ENCODE results near the gene CENPT. TPM values are rescaled to one million over a fixed set of nuclear protein-coding genes. Genes with fewer than 3 reads are reported as not detected.
"Not testable (repeated sequence)": the region's sequence is repeated elsewhere in the genome, so short reads cannot be mapped to it uniquely, and the experiment has no call there.

The CENPT gene
- polyA plus RNA-seq, 10 donors, result 20.8 to 47.6 (median 34.1) TPM

- DNase-seq, result no peak
These were observed 29.6 kb upstream of the CENPT start for GRCh38 chr16:67877064-67877463.

GRCh38 chr16:67874372-67874771 is 26.9 kb upstream of the CENPT start:
- no peak for DNase-seq

- no peak for DNase-seq
These were observed 26.2 kb upstream of the CENPT start for GRCh38 chr16:67873435-67874370.

GRCh38 chr16:67872631-67873434 is 25.3 kb upstream of the CENPT start, which contains the start of gene EDC4:
EDC4 (plus strand) TSS chr16:67873052; CDS start chr16:67873262, 210 bp downstream.
- peak; percentile 66 to 91 (median 82) for DNase-seq

- DNase-seq, result no peak
These were observed 24.7 kb upstream of the CENPT start for GRCh38 chr16:67872131-67872630.

- DNase-seq, result no peak
These were observed 23.8 kb upstream of the CENPT start for GRCh38 chr16:67871256-67871655.

- DNase-seq, result no peak
These were observed 22.2 kb upstream of the CENPT start for GRCh38 chr16:67869653-67870052.

GRCh38 chr16:67868290-67868689 is 20.8 kb upstream of the CENPT start:
- no peak for DNase-seq

- no peak for DNase-seq
These were observed 17.8 kb upstream of the CENPT start for GRCh38 chr16:67865318-67865717.

GRCh38 chr16:67864594-67864993 is 17.1 kb upstream of the CENPT start:
- DNase-seq, result no peak

- not testable (repeated sequence) for DNase-seq
These were observed 16.6 kb upstream of the CENPT start for GRCh38 chr16:67864044-67864443.

- peak; percentile 67 to 81 (median 78) for DNase-seq
These were observed 15.4 kb upstream of the CENPT start for GRCh38 chr16:67862623-67863583.

GRCh38 chr16:67861877-67862276 is 14.4 kb upstream of the CENPT start:
- no peak for DNase-seq

- DNase-seq, result no peak
These were observed 13.3 kb upstream of the CENPT start for GRCh38 chr16:67860589-67861398.

GRCh38 chr16:67858500-67858899 is 11.0 kb upstream of the CENPT start:
- no peak for DNase-seq

- peak; percentile 47 to 65 (median 62) for DNase-seq
These were observed 10.2 kb upstream of the CENPT start for GRCh38 chr16:67857547-67858233.

GRCh38 chr16:67856927-67857546 is 9.5 kb upstream of the CENPT start:
- DNase-seq, result no peak

GRCh38 chr16:67855789-67856188 is 8.3 kb upstream of the CENPT start:
- DNase-seq, result no peak

- DNase-seq, result no peak
These were observed 6.2 kb upstream of the CENPT start for GRCh38 chr16:67853670-67854069.

All from muscle of back (tissue), 11 donors.